Calu3 (cell line): ENCODE measurements around the gene FBXL4. TPM values are rescaled to one million over a fixed set of nuclear protein-coding genes. Genes with fewer than 3 reads are reported as not detected.

Source experiments
- BruUV-seq: library from RNA; stranded (reverse); fragments of 400-500 nt; replicated peaks from 2 replicates; lab custom pipeline; 2021; lab: Mats Ljungman, UMichigan
- CTCF ChIA-PET: fragments of 300-600 bp; sonication (Branson Sonifier 250); formaldehyde crosslinking; loops from one replicate; lab custom pipeline; 2022; ENCODE audit warnings: antibody characterized with exemption; lab: Charles Lee
- DNase-seq: peaks from one replicate; pipeline ENCODE4 v3.0.0; 2022
- H3K27ac Mint-ChIP-seq: one replicate; pipeline ENCODE4 v1.8.0; 2022; ENCODE audit warnings: mixed read lengths; ENCODE audit not compliant: unreplicated experiment
- H3K27me3 Mint-ChIP-seq: one replicate; pipeline ENCODE4 v1.8.0; 2022; ENCODE audit warnings: mixed read lengths; ENCODE audit not compliant: unreplicated experiment
- H3K36me3 Mint-ChIP-seq: one replicate; pipeline ENCODE4 v1.8.0; 2022; ENCODE audit warnings: mild to moderate bottlenecking, moderate library complexity, mixed read lengths; ENCODE audit not compliant: insufficient read depth, unreplicated experiment
- H3K4me1 Mint-ChIP-seq: one replicate; pipeline ENCODE4 v1.8.0; 2022; ENCODE audit warnings: mild to moderate bottlenecking, low read depth, mixed read lengths; ENCODE audit not compliant: unreplicated experiment
- H3K4me3 Mint-ChIP-seq: one replicate; pipeline ENCODE4 v1.8.0; 2022; ENCODE audit warnings: mild to moderate bottlenecking, low read depth, moderate library complexity, mixed read lengths; ENCODE audit not compliant: unreplicated experiment
- H3K9me3 Mint-ChIP-seq: one replicate; pipeline ENCODE4 v1.8.0; 2022; ENCODE audit warnings: low read depth, mixed read lengths; ENCODE audit not compliant: unreplicated experiment
- CTCF ChIP-seq: fragments of 200-600 bp; IDR thresholded peaks from one replicate; pipeline ENCODE4 v1.8.0; 2022; ENCODE audit warnings: antibody characterized with exemption; ENCODE audit not compliant: unreplicated experiment
- intact Hi-C: fragments of 100-400 bp; cut with micrococcal nuclease; formaldehyde crosslinking; loops from one replicate; pipeline ENCODE4 v1.10.0; 2022; ENCODE audit not compliant: unreplicated experiment
- total RNA-seq: library from RNA; stranded (reverse); gene quantifications from 2 replicates; pipeline ENCODE4 v1.2.3, GENCODE V29; 2022

The FBXL4 gene
- total RNA-seq, 1 experiment from 2014 or later = 13.1 TPM

GRCh38 chr6:98944168-98944567, 3.6 kb downstream of the FBXL4 start:
- peaks cover 3% of the 10 kb centered on the region for H3K9me3 Mint-ChIP-seq
- H3K27me3 Mint-ChIP-seq = no peaks in the 10 kb centered on the region
- H3K27ac Mint-ChIP-seq = no peak overlapping the region
- TF ChIP-seq CTCF = no peak
- no peak for DNase-seq
- H3K4me3 Mint-ChIP-seq = no peak overlapping the region
- H3K36me3 Mint-ChIP-seq = peaks cover 14% of the 10 kb centered on the region
- intact Hi-C loops = no loop called here
- H3K4me1 Mint-ChIP-seq = peaks cover 32% of the 10 kb centered on the region
- no TSS peak for BruUV-seq
- CTCF ChIA-PET = no interaction called here

DNA sequence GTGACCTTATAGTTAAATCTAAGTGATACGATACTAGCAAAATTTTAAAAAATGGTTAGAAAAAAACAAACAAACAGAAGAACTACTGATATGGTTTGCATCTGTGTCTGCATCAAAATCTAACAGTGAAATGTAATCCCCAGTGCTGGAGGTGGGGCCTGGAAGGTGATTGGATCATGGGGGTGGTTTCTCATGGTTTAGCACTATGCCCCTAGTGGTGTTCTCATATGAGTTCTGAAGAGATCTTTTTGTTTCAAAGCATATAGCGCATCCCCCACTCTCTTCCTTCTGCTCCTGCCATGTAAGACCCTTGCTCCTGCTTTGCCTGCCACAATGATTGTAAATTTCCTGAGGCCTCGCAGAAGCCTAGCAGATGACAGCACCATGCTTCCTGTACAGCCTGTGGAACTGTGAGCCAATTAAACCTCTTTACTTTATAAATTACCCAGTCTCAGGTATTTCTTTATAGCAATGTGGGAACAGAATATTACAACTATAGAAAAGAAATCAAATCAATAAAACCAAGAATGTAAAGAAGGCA, 5.4 kb downstream of the FBXL4 start:
- intact Hi-C loops = no loop called here
- Mint-ChIP-seq H3K4me1 (peaks cover 32% of the 10 kb centered on the region), H3K9me3 (peaks cover 6% of the 10 kb centered on the region), H3K4me3 (no peak overlapping the region), H3K27me3 (no peaks in the 10 kb centered on the region), H3K27ac (no peak overlapping the region), H3K36me3 (peaks cover 10% of the 10 kb centered on the region)
- CTCF ChIA-PET = no interaction called here
- no TSS peak for BruUV-seq
- TF ChIP-seq CTCF = no peak
- DNase-seq = no peak

GRCh38 chr6:98941319-98941718, 6.4 kb downstream of the FBXL4 start:
- H3K4me1 Mint-ChIP-seq = peaks cover 31% of the 10 kb centered on the region
- H3K27ac Mint-ChIP-seq = no peak overlapping the region
- peaks cover under 1% of the 10 kb centered on the region for H3K36me3 Mint-ChIP-seq
- intact Hi-C loops = no loop called here
- no peaks in the 10 kb centered on the region for H3K27me3 Mint-ChIP-seq
- peaks cover 6% of the 10 kb centered on the region for H3K9me3 Mint-ChIP-seq
- BruUV-seq = no TSS peak
- TF ChIP-seq CTCF = no peak
- CTCF ChIA-PET = no interaction called here
- peak; percentile 13 for DNase-seq
- no peak overlapping the region for H3K4me3 Mint-ChIP-seq

DNA sequence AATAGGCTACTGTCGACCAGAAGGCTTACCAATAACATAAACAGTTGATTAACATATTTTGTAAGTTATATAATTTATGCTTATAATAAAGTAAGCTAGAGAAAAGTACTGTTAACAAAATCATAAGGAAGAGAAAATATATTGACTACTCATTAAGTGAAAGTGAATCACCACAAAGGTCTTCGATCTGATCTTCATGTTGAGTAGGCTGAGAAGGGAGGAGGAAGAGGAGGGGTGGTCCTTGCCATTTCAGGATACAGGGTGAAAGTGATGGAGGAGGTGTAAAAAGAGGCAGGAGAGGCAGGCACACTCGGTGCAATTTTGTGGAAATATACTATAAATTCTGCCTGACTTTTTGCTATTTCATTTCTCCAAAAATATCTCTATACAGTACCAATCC, 10.4 kb downstream of the FBXL4 start:
- Mint-ChIP-seq H3K9me3 (peaks cover 2% of the 10 kb centered on the region), H3K27ac (no peak overlapping the region), H3K4me3 (no peak overlapping the region), H3K4me1 (peaks cover 19% of the 10 kb centered on the region), H3K27me3 (no peaks in the 10 kb centered on the region), H3K36me3 (no peaks in the 10 kb centered on the region)
- no TSS peak for BruUV-seq
- no peak for DNase-seq
- TF ChIP-seq CTCF = no peak
- CTCF ChIA-PET = no interaction called here
- intact Hi-C loops = no loop called here
